VCaP (cell line): Measurements from ENCODE around the gene LCP2.

ENCODE experiments used
- H3K27ac ChIP-seq: fragments of 450-650 bp; 2 replicates; pipeline ENCODE4 v1.5.1; 2017
- CTCF ChIP-seq: fragments of 450-650 bp; conservative IDR thresholded peaks from 2 replicates; pipeline ENCODE4 v1.5.1; 2017; ENCODE audit warnings: mild to moderate bottlenecking, moderate library complexity

Gene LCP2

GRCh38 chr5:170338933-170339779 is 41.6 kb upstream of the LCP2 start:
- no peak overlapping the region for H3K27ac ChIP-seq
- TF ChIP-seq CTCF = no peak; the same call in 1 of the 2 replicates

DNA sequence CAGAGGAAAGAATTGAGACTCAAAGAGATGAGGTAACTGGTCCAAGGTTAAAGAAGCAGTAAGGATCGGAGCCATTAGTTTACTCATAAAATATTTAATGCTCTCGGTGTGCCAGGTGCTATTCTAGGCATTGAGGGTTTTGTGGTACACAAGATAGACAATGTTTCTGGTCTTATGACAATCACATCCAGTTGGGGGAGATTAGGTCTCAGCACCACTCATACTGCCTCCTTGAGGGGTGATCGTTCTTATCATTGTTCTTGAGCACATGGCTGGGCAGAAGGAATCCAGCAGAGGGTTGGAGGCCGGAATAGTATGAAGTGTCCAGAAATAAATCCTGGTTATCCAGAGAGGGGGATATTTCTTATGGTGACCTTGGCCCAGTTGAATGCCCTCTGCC is 40.7 kb upstream of the LCP2 start:
- no peak for TF ChIP-seq CTCF
- no peak overlapping the region for H3K27ac ChIP-seq

DNA sequence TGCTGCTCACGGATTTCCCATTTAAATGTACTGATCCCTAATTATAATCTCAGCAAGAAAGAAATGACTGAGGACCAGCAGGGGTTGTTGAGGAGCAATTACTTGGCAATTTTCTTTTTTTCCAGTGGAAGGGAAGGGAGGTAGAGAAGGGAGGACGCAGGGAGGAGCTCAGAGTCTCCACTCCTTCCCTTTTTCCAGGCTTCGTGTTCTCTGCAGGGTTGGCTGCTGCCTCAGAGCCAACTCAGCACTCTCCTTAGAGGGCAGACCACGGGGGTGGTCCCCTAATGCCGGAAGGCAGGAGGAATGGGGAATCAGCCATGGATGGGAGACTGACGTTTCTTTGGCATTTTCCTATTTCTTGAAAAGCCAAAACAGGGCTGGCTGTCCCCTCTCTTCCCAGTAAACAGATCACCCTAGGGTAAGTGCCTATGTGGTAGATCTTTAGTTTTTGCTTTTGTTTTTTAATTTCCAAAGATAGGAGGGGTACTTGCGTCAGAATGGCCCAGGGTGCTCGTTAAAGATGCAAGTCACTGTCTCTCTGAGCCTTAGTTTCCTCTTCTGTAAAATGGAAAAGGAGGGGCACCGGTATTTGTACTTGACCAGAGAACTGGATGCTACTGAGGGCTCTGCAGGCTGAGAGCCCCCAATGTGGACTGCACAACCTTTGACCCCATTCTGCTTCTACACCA is 39.6 kb upstream of the LCP2 start:
- no peak for TF ChIP-seq CTCF
- H3K27ac ChIP-seq = no peak overlapping the region

DNA sequence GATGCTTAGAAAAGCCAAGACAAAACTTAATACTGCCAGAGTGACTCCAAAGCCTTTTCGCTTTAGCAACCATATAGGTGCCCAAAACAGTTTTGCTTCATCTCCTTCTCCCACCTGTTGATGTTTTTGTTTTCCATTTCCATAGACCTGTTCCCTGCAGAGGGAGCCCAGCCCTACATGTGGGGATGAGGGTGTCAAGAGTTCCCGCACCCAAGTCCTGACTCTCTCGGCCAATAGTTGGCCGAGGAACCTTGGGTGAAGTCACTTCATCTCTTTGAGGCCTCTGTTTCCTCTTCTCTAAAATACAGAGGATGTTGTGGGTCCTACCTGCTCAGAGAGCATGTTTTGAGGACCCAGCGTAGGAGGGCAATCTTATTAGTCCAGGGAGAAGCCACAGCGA is 38.5 kb upstream of the LCP2 start:
- no peak for TF ChIP-seq CTCF

DNA sequence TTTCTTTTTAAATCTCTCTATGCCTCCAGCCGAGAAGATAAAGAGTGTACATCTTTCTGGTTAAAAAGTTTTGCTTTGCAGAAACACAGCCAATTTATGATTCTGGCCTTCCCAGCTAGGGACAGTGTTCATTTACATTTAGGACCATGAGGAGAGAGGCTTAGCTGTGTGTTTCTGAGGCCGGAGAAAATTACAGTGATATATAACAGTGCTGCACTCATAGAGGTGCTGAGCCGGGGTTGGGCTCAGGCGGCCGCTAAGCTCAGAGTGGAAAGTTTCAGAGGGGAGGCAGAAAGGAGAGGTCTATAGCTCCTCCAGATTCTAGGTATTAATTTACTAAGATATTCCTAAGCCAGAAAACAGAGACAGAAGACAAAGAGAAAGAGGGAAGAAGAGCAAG is 37.0 kb upstream of the LCP2 start:
- no peak for TF ChIP-seq CTCF
- H3K27ac ChIP-seq = no peak overlapping the region

More for the DNA sequence above, 38.5 kb upstream of the LCP2 start:
- H3K27ac ChIP-seq = no peak overlapping the region

- TF ChIP-seq CTCF = no peak
- H3K27ac ChIP-seq = no peak overlapping the region
Observed at GRCh38 chr5:170333161-170333910, 35.8 kb upstream of the LCP2 start.

- no peak overlapping the region for H3K27ac ChIP-seq
- TF ChIP-seq CTCF = no peak
Observed at GRCh38 chr5:170332058-170332457, 34.5 kb upstream of the LCP2 start.
